ENCODE measurements around the gene GLRA3. TPM values are rescaled to one million over a fixed set of nuclear protein-coding genes. Genes with fewer than 3 reads are reported as not detected.

Gene GLRA3
- polyA plus RNA-seq, result not detected in 3 replicates
- polyA plus RNA-seq (2011; ENCODE audit: low read depth), result not detected
- polyA plus RNA-seq (2011; cell fraction: cytosol; rRNA removed), result not detected in 2 replicates
- polyA plus RNA-seq (2011; cell fraction: nucleus; rRNA removed), result not detected in 2 replicates
- not detected in 2 replicates for polyA plus RNA-seq (2012; ENCODE audit: low replicate concordance)
- not detected in 3 replicates for polyA minus RNA-seq
- polyA minus RNA-seq (2011; cell fraction: cytosol; rRNA and poly(A)+ RNA removed), result not detected
- polyA minus RNA-seq (2011; cell fraction: nucleus; rRNA and poly(A)+ RNA removed), result not detected in 2 replicates

DNA sequence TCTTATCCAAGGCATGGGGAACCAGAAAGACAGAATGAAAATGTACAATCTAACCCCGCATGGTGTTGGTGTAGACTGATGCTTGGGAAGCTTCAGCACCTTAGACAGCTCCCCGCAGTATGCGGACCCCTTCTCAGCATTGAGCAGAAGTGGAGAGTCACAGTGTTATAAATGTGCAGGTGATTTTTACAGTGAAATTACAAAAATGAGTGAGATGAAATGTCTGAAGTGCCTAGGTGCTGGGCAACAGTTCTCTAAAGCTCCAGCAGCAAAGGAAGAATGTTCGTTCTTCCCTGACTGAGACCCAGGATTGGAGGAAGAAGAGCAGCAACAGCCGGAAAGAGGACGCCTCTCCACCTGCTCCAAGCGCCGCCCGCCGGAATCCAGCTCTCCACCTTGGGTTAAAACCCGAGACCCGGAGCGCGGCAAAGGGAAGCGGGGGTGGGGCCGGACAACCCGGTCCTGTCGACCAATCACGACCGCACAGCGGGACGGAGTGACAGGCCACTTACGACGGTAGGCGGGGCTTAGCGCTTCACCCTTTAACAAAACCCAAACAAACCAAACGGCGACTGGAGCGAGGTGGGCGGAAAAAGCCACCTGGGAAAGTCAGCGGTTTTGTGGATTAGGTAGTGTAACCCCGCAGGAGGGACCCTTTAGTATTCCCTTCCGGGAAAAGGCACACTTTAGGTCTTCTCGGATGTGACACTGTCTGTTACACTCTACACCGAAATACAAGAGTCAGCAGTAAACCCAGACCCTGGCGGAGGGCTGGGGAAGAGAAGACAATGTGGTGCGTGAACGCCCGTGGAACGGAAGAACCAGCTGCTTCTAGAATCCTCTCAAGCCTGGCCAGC lies at the start of gene GLRA3:
GLRA3 (minus strand) TSS at position 403 of the 857 bp plus-strand sequence. CDS start 436 bp downstream, outside the sequence.
- Histone ChIP-seq H3K79me2 (ENCODE audit: control insufficient read depth, insufficient read depth, low read length) (no peaks in the 10 kb centered on the region), H3K4me1 (ENCODE audit: control insufficient read depth, extremely low read depth, insufficient read depth, low read length) (no peaks in the 10 kb centered on the region), H3K36me3 (ENCODE audit: control insufficient read depth in 2 of 2, extremely low read depth in 1 of 2, insufficient read depth in 2 of 2, low read length in 2 of 2) (no peaks in the 10 kb centered on the region), H4K20me1 (ENCODE audit: control insufficient read depth, extremely low read depth, insufficient read depth, low read length) (no peaks in the 10 kb centered on the region), H3K4me3 (ENCODE audit: control insufficient read depth in 2 of 3, extremely low read depth in 1 of 3, insufficient read depth in 2 of 3, low read depth in 1 of 3, low read length in 3 of 3) (peak within 1 kb of the TSS in 1 of 3 experiments; percentile 34), H3K4me2 (ENCODE audit: control insufficient read depth, extremely low read depth, insufficient read depth, low read depth, low read length) (peak within 1 kb of the TSS; percentile 58), H3K9me3 (ENCODE audit: control insufficient read depth, low read depth, low read length) (no peaks in the 10 kb centered on the region), H3K9ac (ENCODE audit: control insufficient read depth, extremely low read depth, insufficient read depth, low read length) (no peak within 1 kb of the TSS), H2AFZ (ENCODE audit: control insufficient read depth, low read length) (peak within 1 kb of the TSS; percentile 6), H3K9me1 (ENCODE audit: control insufficient read depth, extremely low read depth, insufficient read depth, low read length) (no peaks in the 10 kb centered on the region), H3K27ac (ENCODE audit: control insufficient read depth, insufficient read depth, low read length) (no peak within 1 kb of the TSS), H3K27me3 (ENCODE audit: control insufficient read depth, extremely low read depth, insufficient read depth, low read length) (no peaks in the 10 kb centered on the region)
- dilution Hi-C loops (cut with MboI; ENCODE audit: extremely low pct_ligation_motif_present, low sequenced_read_pairs), result no loop called here
- FAIRE-seq (no peak), DNase-seq (ENCODE audit: low read depth, low spot score) (no peak)
- TF ChIP-seq, protein P1, sequence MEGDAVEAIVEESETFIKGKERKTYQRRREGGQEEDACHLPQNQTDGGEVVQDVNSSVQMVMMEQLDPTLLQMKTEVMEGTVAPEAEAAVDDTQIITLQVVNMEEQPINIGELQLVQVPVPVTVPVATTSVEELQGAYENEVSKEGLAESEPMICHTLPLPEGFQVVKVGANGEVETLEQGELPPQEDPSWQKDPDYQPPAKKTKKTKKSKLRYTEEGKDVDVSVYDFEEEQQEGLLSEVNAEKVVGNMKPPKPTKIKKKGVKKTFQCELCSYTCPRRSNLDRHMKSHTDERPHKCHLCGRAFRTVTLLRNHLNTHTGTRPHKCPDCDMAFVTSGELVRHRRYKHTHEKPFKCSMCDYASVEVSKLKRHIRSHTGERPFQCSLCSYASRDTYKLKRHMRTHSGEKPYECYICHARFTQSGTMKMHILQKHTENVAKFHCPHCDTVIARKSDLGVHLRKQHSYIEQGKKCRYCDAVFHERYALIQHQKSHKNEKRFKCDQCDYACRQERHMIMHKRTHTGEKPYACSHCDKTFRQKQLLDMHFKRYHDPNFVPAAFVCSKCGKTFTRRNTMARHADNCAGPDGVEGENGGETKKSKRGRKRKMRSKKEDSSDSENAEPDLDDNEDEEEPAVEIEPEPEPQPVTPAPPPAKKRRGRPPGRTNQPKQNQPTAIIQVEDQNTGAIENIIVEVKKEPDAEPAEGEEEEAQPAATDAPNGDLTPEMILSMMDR (optimal IDR thresholded peaks at IDR 0.05 in 1 of 3, IDR thresholded peaks at IDR 0.05 in 1 of 3, conservative IDR thresholded peaks at IDR 0.05 in 1 of 3; ENCODE audit: extremely low read depth in 1 of 3, insufficient read depth in 2 of 3, low read length in 3 of 3), result no peak
- TF ChIP-seq EZH2 (IDR thresholded peaks at IDR 0.05; ENCODE audit: low read length), result no peak

DNA sequence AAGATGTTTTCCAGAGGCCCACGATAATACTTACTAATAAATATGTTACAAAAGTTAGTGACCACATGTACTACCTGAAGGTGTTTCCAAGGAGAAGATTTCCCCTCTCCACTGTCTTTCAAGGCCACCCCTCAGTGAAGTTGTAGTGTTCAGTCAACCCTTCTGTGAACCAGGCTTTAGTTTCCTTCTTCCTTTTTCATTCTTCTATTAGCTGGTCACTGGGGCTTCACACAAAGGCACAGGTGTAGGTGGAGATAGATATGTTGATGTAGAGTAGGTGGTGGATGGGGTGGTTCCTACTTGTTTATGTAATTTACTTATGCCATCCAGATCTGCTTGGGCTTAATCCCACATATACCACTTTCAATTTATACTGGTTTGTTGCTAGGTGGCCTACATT lies 45.9 kb upstream of the GLRA3 start:
- DNase-seq (ENCODE audit: low read depth, low spot score) (no peak), FAIRE-seq (no peak)
- Histone ChIP-seq H3K9me1 (ENCODE audit: control insufficient read depth, extremely low read depth, insufficient read depth, low read length) (no peaks in the 10 kb centered on the region), H2AFZ (ENCODE audit: control insufficient read depth, low read length) (no peak overlapping the region), H3K4me2 (ENCODE audit: control insufficient read depth, extremely low read depth, insufficient read depth, low read depth, low read length) (no peak overlapping the region), H3K79me2 (ENCODE audit: control insufficient read depth, insufficient read depth, low read length) (no peaks in the 10 kb centered on the region), H3K9me3 (ENCODE audit: control insufficient read depth, low read depth, low read length) (no peaks in the 10 kb centered on the region), H3K4me3 (ENCODE audit: control insufficient read depth in 2 of 3, extremely low read depth in 1 of 3, insufficient read depth in 2 of 3, low read depth in 1 of 3, low read length in 3 of 3) (no peak overlapping the region), H3K36me3 (ENCODE audit: control insufficient read depth in 2 of 2, extremely low read depth in 1 of 2, insufficient read depth in 2 of 2, low read length in 2 of 2) (no peaks in the 10 kb centered on the region), H3K9ac (ENCODE audit: control insufficient read depth, extremely low read depth, insufficient read depth, low read length) (no peak overlapping the region), H3K4me1 (ENCODE audit: control insufficient read depth, extremely low read depth, insufficient read depth, low read length) (no peaks in the 10 kb centered on the region), H3K27ac (ENCODE audit: control insufficient read depth, insufficient read depth, low read length) (no peak overlapping the region), H4K20me1 (ENCODE audit: control insufficient read depth, extremely low read depth, insufficient read depth, low read length) (no peaks in the 10 kb centered on the region), H3K27me3 (ENCODE audit: control insufficient read depth, extremely low read depth, insufficient read depth, low read length) (no peaks in the 10 kb centered on the region)
- no peak for TF ChIP-seq EZH2 (IDR thresholded peaks at IDR 0.05; ENCODE audit: low read length)
- TF ChIP-seq, protein P1 (optimal IDR thresholded peaks at IDR 0.05 in 1 of 3, IDR thresholded peaks at IDR 0.05 in 1 of 3, conservative IDR thresholded peaks at IDR 0.05 in 1 of 3; ENCODE audit: extremely low read depth in 1 of 3, insufficient read depth in 2 of 3, low read length in 3 of 3), result no peak
- dilution Hi-C loops (cut with MboI; ENCODE audit: extremely low pct_ligation_motif_present, low sequenced_read_pairs), result no loop called here
